ENCODE measurements around the gene ZBTB7C. TPM values are rescaled to one million over a fixed set of nuclear protein-coding genes. Genes with fewer than 3 reads are reported as not detected.
A peak's percentile ranks its signal among the peaks of the same experiment; 100 is the strongest.

ZBTB7C gene
- total RNA-seq, 1 experiment from 2014 or later: 0.32 TPM

- no peak for DNase-seq (ENCODE audit: low spot score)
- no peak overlapping the region for H3K4me3 ChIP-seq (ENCODE audit: low read depth, low read length, poor library complexity, severe bottlenecking)
- ChIA-PET POLR2A (ENCODE audit: low non-redundant PET) (no interaction called here), CTCF (no interaction called here)
- H3K4me1 ChIP-seq (ENCODE audit: insufficient read depth, low read length, poor library complexity, severe bottlenecking): no peaks in the 10 kb centered on the region
- no TSS peak for BruUV-seq (replicated peaks)
- no peak overlapping the region for H3K27ac ChIP-seq (ENCODE audit: low read depth, low read length, poor library complexity, severe bottlenecking)
- intact Hi-C loops (cut with micrococcal nuclease; ENCODE audit: unreplicated experiment): no loop called here
- H3K36me3 ChIP-seq (ENCODE audit: insufficient read depth, low read length, poor library complexity, severe bottlenecking): no peaks in the 10 kb centered on the region
- H3K9me3 ChIP-seq (ENCODE audit: low read depth, low read length, poor library complexity, severe bottlenecking): no peaks in the 10 kb centered on the region
- H3K27me3 ChIP-seq (replicated peaks; ENCODE audit: insufficient read depth, low read depth, low read length, poor library complexity): no peaks in the 10 kb centered on the region
- TF ChIP-seq EZH2 (IDR thresholded peaks at IDR 0.05; ENCODE audit: borderline replicate concordance, low read depth, low read length, poor library complexity, severe bottlenecking) (no peak), CTCF (conservative IDR thresholded peaks at IDR 0.05; ENCODE audit: low read depth, low read length) (no peak)
Measured at GRCh38 chr18:48039769-48040215, 369.4 kb downstream of the ZBTB7C start.

DNA sequence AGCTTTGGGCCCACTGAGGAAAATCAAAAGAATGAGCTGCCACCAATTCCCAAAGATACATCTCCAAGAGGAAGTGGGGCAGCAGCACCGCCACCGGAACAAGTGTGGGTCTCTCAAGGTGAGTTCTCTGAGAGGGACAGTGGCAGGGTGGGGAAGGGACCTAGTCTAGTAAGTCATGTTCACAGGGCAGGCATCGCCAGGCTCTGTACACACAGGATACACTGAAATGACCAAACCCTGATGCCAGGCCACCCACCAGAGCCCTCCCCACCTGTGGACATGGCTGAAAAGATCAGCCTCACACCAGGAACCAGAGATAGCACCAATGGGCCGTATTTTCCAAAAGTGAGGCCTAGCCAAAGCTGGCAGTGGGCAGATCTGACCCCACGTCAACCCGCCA, 370.5 kb downstream of the ZBTB7C start:
- no TSS peak for BruUV-seq (replicated peaks)
- ChIA-PET CTCF (no interaction called here), POLR2A (ENCODE audit: low non-redundant PET) (no interaction called here)

GRCh38 chr18:48037481-48038271, 371.5 kb downstream of the ZBTB7C start:
- ChIA-PET POLR2A (ENCODE audit: low non-redundant PET) (no interaction called here), CTCF (interaction anchor here (0.7 to 1.0 kb wide), 2 partner anchors 159 to 408 kb away, joined by 3 to 6 read pairs; no protein-coding TSS in a partner anchor)
- H3K4me3 ChIP-seq (ENCODE audit: low read depth, low read length, poor library complexity, severe bottlenecking): no peak overlapping the region
- no peaks in the 10 kb centered on the region for H3K36me3 ChIP-seq (ENCODE audit: insufficient read depth, low read length, poor library complexity, severe bottlenecking)
- no peaks in the 10 kb centered on the region for H3K9me3 ChIP-seq (ENCODE audit: low read depth, low read length, poor library complexity, severe bottlenecking)
- no peak for DNase-seq (ENCODE audit: low spot score)
- no peak overlapping the region for H3K27ac ChIP-seq (ENCODE audit: low read depth, low read length, poor library complexity, severe bottlenecking)
- H3K4me1 ChIP-seq (ENCODE audit: insufficient read depth, low read length, poor library complexity, severe bottlenecking): no peaks in the 10 kb centered on the region
- intact Hi-C loops (cut with micrococcal nuclease; ENCODE audit: unreplicated experiment): no loop called here
- H3K27me3 ChIP-seq (replicated peaks; ENCODE audit: insufficient read depth, low read depth, low read length, poor library complexity): no peaks in the 10 kb centered on the region
- BruUV-seq (replicated peaks): no TSS peak
- TF ChIP-seq CTCF (conservative IDR thresholded peaks at IDR 0.05; ENCODE audit: low read depth, low read length) (peak; percentile 33), EZH2 (IDR thresholded peaks at IDR 0.05; ENCODE audit: borderline replicate concordance, low read depth, low read length, poor library complexity, severe bottlenecking) (no peak)

More for the DNA sequence above, 370.5 kb downstream of the ZBTB7C start:
- Histone ChIP-seq H3K4me3 (ENCODE audit: low read depth, low read length, poor library complexity, severe bottlenecking) (no peak overlapping the region), H3K36me3 (ENCODE audit: insufficient read depth, low read length, poor library complexity, severe bottlenecking) (no peaks in the 10 kb centered on the region), H3K9me3 (ENCODE audit: low read depth, low read length, poor library complexity, severe bottlenecking) (no peaks in the 10 kb centered on the region), H3K27me3 (replicated peaks; ENCODE audit: insufficient read depth, low read depth, low read length, poor library complexity) (no peaks in the 10 kb centered on the region), H3K27ac (ENCODE audit: low read depth, low read length, poor library complexity, severe bottlenecking) (no peak overlapping the region), H3K4me1 (ENCODE audit: insufficient read depth, low read length, poor library complexity, severe bottlenecking) (no peaks in the 10 kb centered on the region)
- no peak for DNase-seq (ENCODE audit: low spot score)
- no peak for TF ChIP-seq CTCF (conservative IDR thresholded peaks at IDR 0.05; ENCODE audit: low read depth, low read length)
- TF ChIP-seq EZH2 (IDR thresholded peaks at IDR 0.05; ENCODE audit: borderline replicate concordance, low read depth, low read length, poor library complexity, severe bottlenecking): no peak
- intact Hi-C loops (cut with micrococcal nuclease; ENCODE audit: unreplicated experiment): no loop called here
